Jurkat, Clone E6-1 (cell line): ENCODE measurements around the gene CEP131.

Experiments used
- DNase-seq: peaks from one replicate; pipeline ENCODE4 v3.0.0-alpha.2; 2011; ENCODE audit warnings: low read depth, low spot score
- H3K4me3 ChIP-seq: 2 replicates; pipeline ENCODE4 v1.5.1; 2011; ENCODE audit warnings: mild to moderate bottlenecking, low read length, control low read depth, moderate library complexity

The CEP131 gene

GRCh38 chr17:81180836-81181810, 41.6 kb downstream of the CEP131 start:
- DNase-seq = no peak
- H3K4me3 ChIP-seq = no peak overlapping the region

GRCh38 chr17:81179861-81180260, 42.9 kb downstream of the CEP131 start:
- DNase-seq = no peak
- no peak overlapping the region for H3K4me3 ChIP-seq

- no peak overlapping the region for H3K4me3 ChIP-seq
Measured at GRCh38 chr17:81179220-81179619, 43.5 kb downstream of the CEP131 start.

GRCh38 chr17:81178136-81179091, 44.4 kb downstream of the CEP131 start:
- H3K4me3 ChIP-seq = no peak overlapping the region
- no peak for DNase-seq

More at GRCh38 chr17:81179220-81179619, 43.5 kb downstream of the CEP131 start:
- no peak for DNase-seq

GRCh38 chr17:81176666-81177065, 46.1 kb downstream of the CEP131 start:
- peak; percentile 9 for DNase-seq
- H3K4me3 ChIP-seq = no peak overlapping the region

GRCh38 chr17:81173762-81174155, 49.0 kb downstream of the CEP131 start:
- DNase-seq = no peak
- no peak overlapping the region for H3K4me3 ChIP-seq

- H3K4me3 ChIP-seq = no peak overlapping the region
Measured at GRCh38 chr17:81173052-81173761, 49.6 kb downstream of the CEP131 start.

GRCh38 chr17:81171941-81172340, 50.8 kb downstream of the CEP131 start:
- no peak overlapping the region for H3K4me3 ChIP-seq
- DNase-seq = no peak

More at GRCh38 chr17:81173052-81173761, 49.6 kb downstream of the CEP131 start:
- DNase-seq = no peak

- DNase-seq = no peak
Measured at GRCh38 chr17:81170727-81171494, 51.9 kb downstream of the CEP131 start.

GRCh38 chr17:81169870-81170309, 52.9 kb downstream of the CEP131 start:
- DNase-seq = no peak
- no peak overlapping the region for H3K4me3 ChIP-seq

More at GRCh38 chr17:81170727-81171494, 51.9 kb downstream of the CEP131 start:
- H3K4me3 ChIP-seq = no peak overlapping the region

- no peak for DNase-seq
- H3K4me3 ChIP-seq = no peak overlapping the region
Measured at GRCh38 chr17:81167638-81168037, 55.1 kb downstream of the CEP131 start.

GRCh38 chr17:81167194-81167524, 55.6 kb downstream of the CEP131 start:
- H3K4me3 ChIP-seq = no peak overlapping the region
- no peak for DNase-seq

GRCh38 chr17:81166033-81166492, 56.7 kb downstream of the CEP131 start, which contains the start of gene AATK:
Gene AATK, minus strand, starts transcription at chr17:81166221. Its CDS starts 229 bp downstream, at chr17:81165992.
- no peak for DNase-seq
- no peak within 1 kb of the TSS for H3K4me3 ChIP-seq

- no peak for DNase-seq
- no peak within 1 kb of the TSS for H3K4me3 ChIP-seq
Measured at GRCh38 chr17:81165246-81166032, 57.3 kb downstream of the CEP131 start, which contains the start of gene PVALEF. Gene PVALEF, plus strand, starts transcription at chr17:81165507. Its CDS starts 15,720 bp downstream, at chr17:81181227.

- H3K4me3 ChIP-seq = no peak overlapping the region
- no peak for DNase-seq
Measured at GRCh38 chr17:81164371-81165245, 58.2 kb downstream of the CEP131 start.

GRCh38 chr17:81163703-81164370, 58.9 kb downstream of the CEP131 start:
- no peak overlapping the region for H3K4me3 ChIP-seq
- no peak for DNase-seq
